ENCODE results near the gene TMEM132E. TPM values are rescaled to one million over a fixed set of nuclear protein-coding genes. Genes with fewer than 3 reads are reported as not detected.

TMEM132E gene
- total RNA-seq, 2 donors from 2014 or later: not detected

DNA sequence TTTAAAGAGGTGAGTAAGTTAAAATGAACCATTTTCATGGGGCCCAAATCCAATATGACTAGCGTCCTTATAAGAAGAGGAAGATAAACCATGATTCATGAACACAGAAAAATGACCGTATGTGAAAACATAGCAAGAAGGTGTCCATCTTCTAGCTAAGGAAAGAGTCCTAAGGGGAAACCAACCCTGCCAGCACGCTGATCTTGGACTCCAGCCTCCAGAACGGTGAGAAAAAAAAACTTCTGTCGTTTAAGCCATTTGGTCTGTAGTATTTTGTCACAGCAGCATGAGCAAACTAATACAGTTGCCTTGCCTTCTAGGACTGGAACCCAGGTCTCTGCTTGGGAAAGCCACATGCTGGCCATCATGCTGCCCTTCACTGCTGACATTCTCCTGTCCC is 4.2 kb upstream of the TMEM132E start:
- no peak overlapping the region for H3K27ac ChIP-seq
- TF ChIP-seq POLR2A (IDR thresholded peaks at IDR 0.05): no peak
- TF ChIP-seq, protein P1, sequence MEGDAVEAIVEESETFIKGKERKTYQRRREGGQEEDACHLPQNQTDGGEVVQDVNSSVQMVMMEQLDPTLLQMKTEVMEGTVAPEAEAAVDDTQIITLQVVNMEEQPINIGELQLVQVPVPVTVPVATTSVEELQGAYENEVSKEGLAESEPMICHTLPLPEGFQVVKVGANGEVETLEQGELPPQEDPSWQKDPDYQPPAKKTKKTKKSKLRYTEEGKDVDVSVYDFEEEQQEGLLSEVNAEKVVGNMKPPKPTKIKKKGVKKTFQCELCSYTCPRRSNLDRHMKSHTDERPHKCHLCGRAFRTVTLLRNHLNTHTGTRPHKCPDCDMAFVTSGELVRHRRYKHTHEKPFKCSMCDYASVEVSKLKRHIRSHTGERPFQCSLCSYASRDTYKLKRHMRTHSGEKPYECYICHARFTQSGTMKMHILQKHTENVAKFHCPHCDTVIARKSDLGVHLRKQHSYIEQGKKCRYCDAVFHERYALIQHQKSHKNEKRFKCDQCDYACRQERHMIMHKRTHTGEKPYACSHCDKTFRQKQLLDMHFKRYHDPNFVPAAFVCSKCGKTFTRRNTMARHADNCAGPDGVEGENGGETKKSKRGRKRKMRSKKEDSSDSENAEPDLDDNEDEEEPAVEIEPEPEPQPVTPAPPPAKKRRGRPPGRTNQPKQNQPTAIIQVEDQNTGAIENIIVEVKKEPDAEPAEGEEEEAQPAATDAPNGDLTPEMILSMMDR (IDR thresholded peaks at IDR 0.05): no peak
- no peaks in the 10 kb centered on the region for H3K36me3 ChIP-seq (replicated peaks in 1 of 2; ENCODE audit: insufficient read depth in 1 of 2, low read depth in 2 of 2)
- WGBS, 2 donors: 73 to 78% methylated on average over 5 of the region's 5 CpGs
- H3K4me1 ChIP-seq: peaks cover 16% of the 10 kb centered on the region
- ATAC-seq: no peak
- no peaks in the 10 kb centered on the region for H3K9me3 ChIP-seq
- intact Hi-C loops (cut with DNase I): no loop called here
- no peak overlapping the region for H3K4me3 ChIP-seq
- H3K27me3 ChIP-seq: peaks cover 0 to 12% of the 10 kb centered on the region in 2 donors
- no peak for DNase-seq

DNA sequence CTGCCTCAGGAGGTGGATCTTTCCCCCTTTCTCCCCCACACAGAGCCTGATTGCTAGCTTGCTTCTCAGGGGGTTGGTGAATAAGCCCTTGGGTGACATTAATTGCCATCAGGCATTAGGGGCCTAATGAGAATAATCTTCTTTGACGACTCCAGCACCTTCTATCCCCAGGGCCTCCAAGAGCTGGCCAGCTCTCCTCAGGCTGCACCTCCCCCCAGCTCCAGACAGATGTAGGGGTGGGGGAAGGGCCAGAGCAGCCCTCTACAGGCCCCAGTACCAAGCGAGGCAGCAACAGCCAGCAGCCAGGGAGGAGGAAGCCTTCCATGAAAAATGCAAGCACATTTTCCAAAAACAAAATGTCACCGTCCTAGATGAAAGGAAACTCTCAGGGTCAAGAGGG is 1.4 kb upstream of the TMEM132E start:
- DNase-seq: no peak
- no peaks in the 10 kb centered on the region for H3K9me3 ChIP-seq
- 62 to 64% methylated on average over 3 of the region's 3 CpGs for WGBS, 2 donors
- ATAC-seq: no peak
- peaks cover 36% of the 10 kb centered on the region for H3K4me1 ChIP-seq
- intact Hi-C loops (cut with DNase I): no loop called here
- no peak overlapping the region for H3K4me3 ChIP-seq
- H3K27me3 ChIP-seq: peaks cover 5 to 39% of the 10 kb centered on the region in 2 donors
- no peak for TF ChIP-seq POLR2A (IDR thresholded peaks at IDR 0.05)
- TF ChIP-seq, protein P1 (IDR thresholded peaks at IDR 0.05): no peak
- no peak overlapping the region for H3K27ac ChIP-seq
- no peaks in the 10 kb centered on the region for H3K36me3 ChIP-seq (replicated peaks in 1 of 2; ENCODE audit: insufficient read depth in 1 of 2, low read depth in 2 of 2)

DNA sequence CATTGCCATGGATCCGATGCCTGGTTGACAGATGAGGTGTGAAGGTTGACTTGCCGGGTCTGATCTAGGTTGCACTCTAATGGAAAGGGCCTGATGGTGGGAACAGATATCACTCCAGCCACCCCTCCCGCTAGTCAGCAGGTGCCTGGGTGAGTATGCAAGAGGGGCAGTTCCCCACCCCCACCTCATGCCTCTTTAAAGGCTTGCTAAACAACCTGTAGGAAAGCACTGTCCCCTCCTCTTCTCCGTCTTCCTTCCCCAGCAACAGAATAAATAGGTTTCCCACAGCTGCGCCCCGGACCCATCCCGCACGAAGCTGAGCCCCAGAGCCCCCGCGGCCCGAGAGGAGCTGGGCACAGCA is 746 bp upstream of the TMEM132E start:
- Histone ChIP-seq H3K36me3 (replicated peaks in 1 of 2; ENCODE audit: insufficient read depth in 1 of 2, low read depth in 2 of 2) (no peaks in the 10 kb centered on the region), H3K27ac (no peak overlapping the region), H3K9me3 (no peaks in the 10 kb centered on the region), H3K27me3 (peaks cover 5 to 45% of the 10 kb centered on the region in 2 donors), H3K4me1 (peaks cover 36% of the 10 kb centered on the region), H3K4me3 (no peak overlapping the region)
- no peak for TF ChIP-seq POLR2A (IDR thresholded peaks at IDR 0.05)
- TF ChIP-seq, protein P1 (IDR thresholded peaks at IDR 0.05): no peak
- 17 to 19% methylated on average over 10 to 11 of the region's 11 CpGs for WGBS, 2 donors
- no peak for ATAC-seq
- no peak for DNase-seq
- intact Hi-C loops (cut with DNase I): no loop called here

DNA sequence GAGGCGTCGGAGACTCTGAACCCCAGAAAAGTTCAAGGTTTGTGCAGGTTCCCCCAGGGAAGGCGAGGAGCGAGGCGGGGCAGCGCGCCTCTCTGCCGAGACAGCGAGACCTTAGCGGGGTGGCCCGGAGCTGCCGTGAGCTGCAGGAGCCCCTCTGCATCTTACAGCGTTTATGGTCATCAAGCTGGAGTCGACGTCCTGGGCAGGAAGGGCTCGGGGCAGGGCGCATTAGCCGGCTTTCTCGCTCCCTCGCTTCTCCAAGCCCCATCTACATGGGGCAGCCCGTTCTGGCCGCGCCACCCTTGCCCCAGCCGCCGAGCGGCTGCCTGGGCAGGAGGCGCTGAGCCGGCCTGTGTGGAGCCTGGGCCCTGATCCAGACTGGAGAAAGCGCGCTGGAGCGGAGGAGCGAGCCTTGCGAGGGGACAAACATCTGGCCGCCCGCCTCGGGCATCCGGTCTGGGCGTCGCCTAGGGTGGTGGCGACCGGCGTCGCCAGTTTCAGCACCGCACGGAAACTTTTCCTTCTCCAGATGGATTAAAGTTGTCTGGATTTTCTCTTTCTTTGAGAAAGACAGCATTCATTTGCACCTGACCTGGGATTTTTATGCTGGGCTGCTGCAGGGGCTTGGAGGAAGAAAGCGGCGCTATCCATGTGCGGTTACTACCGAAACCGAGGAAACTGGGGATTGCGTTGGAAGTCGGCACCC is 750 bp downstream of the TMEM132E start:
- no peak overlapping the region for H3K27ac ChIP-seq
- H3K4me3 ChIP-seq: peak overlapping the region in 1 of 2 donors; percentile 0
- WGBS, 2 donors: 2% methylated on average over 9 to 51 of the region's 52 CpGs
- DNase-seq: peak in 3 of 4 donors; percentile 22 to 50 (median 43)
- intact Hi-C loops (cut with DNase I): no loop called here
- peaks cover 36% of the 10 kb centered on the region for H3K4me1 ChIP-seq
- no peaks in the 10 kb centered on the region for H3K36me3 ChIP-seq (replicated peaks in 1 of 2; ENCODE audit: insufficient read depth in 1 of 2, low read depth in 2 of 2)
- peaks cover 5 to 57% of the 10 kb centered on the region in 2 donors for H3K27me3 ChIP-seq
- no peak for TF ChIP-seq POLR2A (IDR thresholded peaks at IDR 0.05)
- TF ChIP-seq, protein P1 (IDR thresholded peaks at IDR 0.05): no peak
- H3K9me3 ChIP-seq: no peaks in the 10 kb centered on the region
- peak; percentile 41 for ATAC-seq
